RWPE1 (cell line): ENCODE measurements around the gene SAXO2.
"Not testable (repeated sequence)": the region's sequence is repeated elsewhere in the genome, so short reads cannot be mapped to it uniquely, and the experiment has no call there.

Experiments
- CTCF ChIA-PET: fragments of 350-600 bp; sonication (Branson Sonifier 250); formaldehyde crosslinking; extraction: SDS; loops from one replicate; lab custom pipeline; 2021; lab: Yijun Ruan, JAX
- POLR2A ChIA-PET: fragments of 400-600 bp; formaldehyde crosslinking; extraction: SDS; loops from one replicate; lab custom pipeline; 2020; ENCODE audit warnings: antibody characterized with exemption; ENCODE audit not compliant: low non-redundant PET; lab: Yijun Ruan, JAX
- DNase-seq: peaks from one replicate; pipeline ENCODE4 v3.0.0; 2012; ENCODE audit warnings: low spot score
- H3K27ac ChIP-seq: fragments of 450-650 bp; 2 replicates; pipeline ENCODE4 v1.5.1; 2017
- CTCF ChIP-seq: fragments of 450-650 bp; conservative IDR thresholded peaks from 2 replicates; pipeline ENCODE4 v1.5.1; 2017; ENCODE audit warnings: low read depth, mild to moderate bottlenecking

SAXO2 gene

GRCh38 chr15:82312586-82313349 is 50.1 kb downstream of the SAXO2 start:
- no peak for DNase-seq
- CTCF ChIA-PET = no interaction called here

GRCh38 chr15:82313446-82313845 is 50.8 kb downstream of the SAXO2 start:
- CTCF ChIA-PET = no interaction called here
- DNase-seq = no peak
- POLR2A ChIA-PET = no interaction called here
- H3K27ac ChIP-seq = no peak overlapping the region
- TF ChIP-seq CTCF = no peak

More at GRCh38 chr15:82312586-82313349, 50.1 kb downstream of the SAXO2 start:
- H3K27ac ChIP-seq = no peak overlapping the region
- no peak for TF ChIP-seq CTCF
- POLR2A ChIA-PET = no interaction called here

GRCh38 chr15:82313951-82314768 is 51.5 kb downstream of the SAXO2 start:
- DNase-seq, H3K27ac ChIP-seq, POLR2A ChIA-PET, CTCF ChIA-PET: not testable (repeated sequence)

GRCh38 chr15:82314769-82315518 is 52.3 kb downstream of the SAXO2 start:
- CTCF ChIA-PET = no interaction called here
- POLR2A ChIA-PET = no interaction called here

GRCh38 chr15:82315519-82316246 is 53.1 kb downstream of the SAXO2 start:
- POLR2A ChIA-PET = no interaction called here
- CTCF ChIA-PET = no interaction called here
- no peak for DNase-seq

More at GRCh38 chr15:82314769-82315518, 52.3 kb downstream of the SAXO2 start:
- no peak overlapping the region for H3K27ac ChIP-seq
- TF ChIP-seq CTCF = no peak
- DNase-seq = no peak

GRCh38 chr15:82316247-82317090 is 53.9 kb downstream of the SAXO2 start:
- CTCF ChIA-PET, H3K27ac ChIP-seq, DNase-seq, POLR2A ChIA-PET: not testable (repeated sequence)

More at GRCh38 chr15:82315519-82316246, 53.1 kb downstream of the SAXO2 start:
- no peak overlapping the region for H3K27ac ChIP-seq
- TF ChIP-seq CTCF = no peak
